T-helper 22 cell (primary cell): Measurements from ENCODE around the gene PRXL2A.
"Not testable (repeated sequence)": the region's sequence is repeated elsewhere in the genome, so short reads cannot be mapped to it uniquely, and the experiment has no call there.

Experiments used
- DNase-seq: peaks from one replicate; pipeline ENCODE4 v3.0.0-alpha.2; 2020; ENCODE audit warnings: low read depth

Gene PRXL2A

GRCh38 chr10:80411681-80412220 is 3.4 kb downstream of the PRXL2A start:
- no peak for DNase-seq

DNA sequence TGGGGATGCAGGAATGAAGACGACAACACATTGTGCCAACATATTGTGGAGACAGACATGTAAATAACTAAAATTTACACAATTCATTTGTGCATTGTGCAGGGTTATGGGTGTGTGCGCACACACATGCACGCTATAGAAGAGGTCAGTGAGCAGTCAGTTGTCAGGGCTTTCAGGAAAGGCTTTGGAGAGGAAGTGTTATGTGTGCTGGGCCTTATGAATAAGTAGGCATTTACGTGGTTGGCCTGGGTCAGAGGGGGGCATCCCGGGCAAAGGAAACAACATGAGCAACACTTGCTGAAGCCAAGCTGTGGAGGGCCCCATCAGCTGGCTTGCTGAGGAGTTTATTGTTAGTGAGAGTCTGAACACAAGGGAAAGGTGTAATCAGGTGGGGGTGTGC is 4.1 kb downstream of the PRXL2A start:
- no peak for DNase-seq

GRCh38 chr10:80413271-80413996 is 5.1 kb downstream of the PRXL2A start:
- no peak for DNase-seq

DNA sequence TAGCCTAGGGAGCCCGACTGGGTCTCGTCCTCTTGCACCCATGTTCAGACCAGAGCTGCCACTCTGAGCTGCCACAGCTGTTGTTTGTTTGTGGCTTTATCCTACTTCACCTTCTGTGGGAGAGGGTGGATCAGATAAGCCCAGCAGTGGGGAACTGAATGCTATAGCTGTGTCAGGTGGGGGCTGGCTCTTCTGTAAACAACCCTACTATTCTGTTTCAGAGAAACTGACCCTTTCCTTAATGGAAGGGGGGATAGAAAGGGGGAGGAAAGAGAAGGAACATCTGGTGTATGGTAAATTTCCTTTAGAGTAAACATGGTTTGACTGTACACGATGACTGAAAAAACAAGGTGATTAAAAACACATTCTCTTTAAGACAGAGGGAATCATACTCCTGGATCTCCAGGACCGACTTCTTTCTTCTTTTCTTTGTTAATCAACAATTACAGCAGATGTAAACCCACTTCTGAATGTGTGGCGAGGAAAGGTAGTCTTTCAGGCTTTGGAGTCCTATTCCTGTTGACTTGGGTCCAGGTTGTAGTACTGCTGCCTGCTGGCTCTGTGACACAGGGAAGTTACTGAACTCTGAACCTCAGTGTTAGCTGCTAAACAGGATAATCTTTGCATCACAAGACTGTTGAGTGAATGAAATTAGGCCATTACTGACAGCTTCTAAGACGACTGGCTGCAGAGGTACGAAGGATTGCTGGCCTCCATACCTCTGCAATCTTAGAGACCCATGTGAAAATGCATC is 6.0 kb downstream of the PRXL2A start:
- DNase-seq: no peak

DNA sequence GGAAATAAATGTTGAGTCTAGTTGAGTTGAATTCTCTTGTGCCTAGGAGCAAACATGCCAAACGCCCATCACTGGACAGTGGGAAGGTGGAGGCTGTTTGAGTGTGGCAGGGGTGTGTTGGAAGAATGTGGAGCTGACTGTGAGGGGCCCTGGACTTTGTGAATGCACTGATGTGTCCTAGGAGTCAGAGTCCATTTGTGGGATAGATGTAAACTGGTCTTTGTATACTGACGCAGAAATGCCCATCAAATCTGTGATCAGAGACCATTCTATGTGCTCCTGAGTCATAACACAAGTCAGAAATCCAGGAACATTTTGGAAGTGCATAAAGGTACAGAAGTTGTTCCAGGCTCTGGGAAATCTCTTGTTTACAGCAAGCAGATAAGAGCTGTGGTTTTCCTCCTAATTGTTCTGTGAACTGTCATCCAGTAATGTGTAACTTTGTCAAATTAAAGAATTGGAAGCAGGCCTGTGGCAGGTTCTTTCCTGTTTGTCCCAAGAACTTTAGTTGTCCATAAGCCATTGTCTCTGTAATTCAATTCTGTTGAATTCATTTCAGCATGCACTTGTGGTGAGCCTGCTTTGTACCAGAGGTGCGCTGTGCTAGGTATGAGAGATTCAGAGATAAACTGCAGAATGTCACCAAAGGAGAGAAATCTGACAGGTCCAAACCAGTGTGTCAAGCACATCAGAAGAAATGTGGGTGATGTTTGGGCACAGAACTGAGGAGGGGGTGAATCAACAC is 7.6 kb downstream of the PRXL2A start:
- no peak for DNase-seq

- DNase-seq: no peak
Observed at GRCh38 chr10:80416479-80417098, 8.2 kb downstream of the PRXL2A start.

DNA sequence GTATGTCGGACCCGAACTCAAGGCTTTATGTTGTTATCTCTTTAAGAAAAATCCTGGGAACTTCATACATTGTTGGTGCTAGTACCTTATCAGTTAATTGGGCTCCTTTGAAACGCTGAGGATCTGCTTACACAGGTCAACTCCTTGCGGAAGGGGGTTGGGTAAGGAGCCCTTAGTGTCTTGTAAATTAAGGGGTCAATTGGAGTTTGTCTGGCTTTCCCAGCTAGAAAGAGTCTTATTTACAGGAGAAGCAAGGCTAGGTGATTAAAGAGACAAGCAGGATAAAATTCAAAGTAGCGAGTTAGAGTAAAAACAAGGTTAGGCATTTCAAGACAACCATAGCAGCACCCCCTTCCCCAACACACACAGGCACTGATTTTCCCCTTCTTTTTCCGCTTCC is 8.9 kb downstream of the PRXL2A start:
- not testable (repeated sequence) for DNase-seq

- DNase-seq: no peak
Observed at GRCh38 chr10:80421050-80421706, 12.8 kb downstream of the PRXL2A start.

DNA sequence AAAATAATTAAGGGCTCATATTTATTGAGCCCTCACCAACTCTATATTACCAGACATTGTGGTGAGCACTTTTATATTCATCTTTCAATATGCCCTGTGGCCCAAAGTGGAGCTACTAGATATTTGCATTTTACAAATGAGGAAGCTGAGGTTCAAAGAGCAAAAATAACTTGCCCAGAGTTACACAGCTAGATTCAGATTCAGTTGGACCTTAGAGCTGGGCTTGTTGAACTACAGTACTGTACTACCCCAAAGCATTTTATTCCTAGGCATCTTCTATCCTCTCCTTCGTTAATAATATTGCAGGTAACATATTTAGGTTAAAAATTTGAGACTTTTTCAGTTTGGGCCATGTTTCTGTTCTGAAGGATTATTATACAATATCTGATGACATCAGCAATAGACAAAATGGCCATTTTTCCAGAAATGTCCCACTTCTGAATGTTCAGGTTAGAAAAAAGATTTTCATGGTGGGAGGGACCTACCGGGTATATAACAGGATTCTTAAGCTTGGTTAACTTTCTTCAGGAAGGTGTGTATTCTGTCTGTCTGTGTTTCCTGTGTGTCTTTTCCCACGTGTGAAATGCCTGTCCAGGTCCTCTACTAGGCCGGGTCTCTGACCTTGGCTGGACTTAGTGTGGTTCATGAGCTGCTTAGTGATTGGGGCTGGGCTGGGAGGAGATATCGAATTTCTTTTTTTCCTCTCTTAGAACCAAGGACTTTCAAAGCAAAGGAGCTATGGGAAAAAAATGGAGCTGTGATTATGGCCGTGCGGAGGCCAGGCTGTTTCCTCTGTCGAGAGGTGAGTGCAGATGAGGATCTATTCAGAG is 13.6 kb downstream of the PRXL2A start:
- DNase-seq: no peak

DNA sequence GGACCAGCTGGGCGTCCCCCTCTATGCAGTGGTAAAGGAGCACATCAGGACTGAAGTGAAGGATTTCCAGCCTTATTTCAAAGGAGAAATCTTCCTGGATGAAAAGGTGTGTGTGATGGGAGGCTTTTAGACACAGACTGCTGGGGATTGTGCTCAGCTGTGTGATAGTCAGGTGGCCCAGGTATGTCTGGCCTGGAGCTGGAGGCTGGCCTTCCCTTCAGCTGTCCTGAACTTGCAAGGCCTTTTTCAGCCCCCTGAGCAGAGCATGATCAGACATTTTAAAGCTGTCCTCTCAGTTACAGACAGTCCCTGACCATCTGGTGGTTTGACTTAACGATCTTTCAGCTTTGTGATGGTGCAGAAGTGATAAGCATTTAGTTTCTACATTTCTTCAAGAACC is 17.6 kb downstream of the PRXL2A start:
- no peak for DNase-seq

DNA sequence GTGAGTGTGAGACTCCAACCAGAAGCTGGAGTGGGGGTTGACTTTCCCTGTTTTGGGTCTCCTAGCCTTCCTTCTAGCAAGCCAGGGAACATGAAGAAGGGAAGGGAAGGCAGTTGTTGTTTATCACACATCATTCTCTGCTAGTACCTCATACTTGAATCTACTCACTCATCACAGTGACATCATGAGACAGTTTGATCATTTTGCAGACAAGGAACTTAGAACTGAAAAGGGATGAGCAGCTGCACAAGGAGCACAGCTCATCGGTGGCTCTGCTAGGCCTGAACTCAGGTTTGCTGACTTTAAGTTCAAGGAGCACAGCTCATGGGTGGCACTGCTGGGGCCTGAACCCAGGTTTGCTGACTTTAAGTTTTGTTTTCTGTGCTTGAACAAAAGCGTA is 19.2 kb downstream of the PRXL2A start:
- no peak for DNase-seq

GRCh38 chr10:80429521-80429973 is 21.2 kb downstream of the PRXL2A start:
- DNase-seq: no peak

- no peak for DNase-seq
Observed at GRCh38 chr10:80433134-80433533, 24.8 kb downstream of the PRXL2A start.

GRCh38 chr10:80436446-80437098 is 28.2 kb downstream of the PRXL2A start:
- DNase-seq: no peak

DNA sequence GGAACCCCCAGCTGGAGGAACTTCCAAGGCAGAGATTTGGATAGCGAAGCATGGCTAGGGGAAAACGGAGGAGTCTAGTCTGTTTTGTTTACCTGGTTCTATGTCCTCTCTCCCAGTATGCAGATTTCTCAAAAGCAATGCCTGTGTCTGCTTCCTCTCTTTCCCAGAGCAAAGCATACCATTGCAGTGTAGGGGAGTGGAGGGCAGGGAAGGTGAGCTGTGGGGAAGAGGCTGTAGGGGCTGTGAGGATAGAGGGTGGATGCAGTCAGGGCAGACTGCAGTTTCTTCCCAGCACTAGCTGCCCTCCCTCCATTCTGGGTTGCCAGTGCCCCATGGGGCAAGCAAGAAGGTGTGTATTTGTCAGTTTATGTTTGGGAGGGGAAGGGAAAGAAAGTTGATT is 28.9 kb downstream of the PRXL2A start:
- no peak for DNase-seq

- DNase-seq: no peak
Observed at GRCh38 chr10:80441831-80442230, 33.5 kb downstream of the PRXL2A start.

DNA sequence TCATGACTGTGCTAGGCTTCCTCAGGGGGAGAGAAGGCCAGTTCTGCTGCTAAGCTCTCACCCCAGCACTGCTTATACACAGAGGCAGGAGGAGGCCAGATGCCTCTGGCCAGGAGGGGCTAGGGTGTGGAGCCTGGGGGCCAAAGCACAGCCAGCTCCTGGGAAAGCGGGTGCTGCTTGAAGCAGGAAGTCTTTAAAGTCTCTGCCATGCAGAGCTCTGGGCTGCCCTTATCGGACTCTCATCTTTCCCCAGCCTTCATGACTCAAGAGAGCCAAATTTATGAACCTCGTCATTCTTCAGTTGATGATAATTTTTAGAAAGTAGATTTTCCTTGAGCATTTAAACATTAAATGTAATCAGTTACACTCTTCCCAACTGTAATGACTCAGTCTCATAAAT is 34.5 kb downstream of the PRXL2A start:
- no peak for DNase-seq

DNA sequence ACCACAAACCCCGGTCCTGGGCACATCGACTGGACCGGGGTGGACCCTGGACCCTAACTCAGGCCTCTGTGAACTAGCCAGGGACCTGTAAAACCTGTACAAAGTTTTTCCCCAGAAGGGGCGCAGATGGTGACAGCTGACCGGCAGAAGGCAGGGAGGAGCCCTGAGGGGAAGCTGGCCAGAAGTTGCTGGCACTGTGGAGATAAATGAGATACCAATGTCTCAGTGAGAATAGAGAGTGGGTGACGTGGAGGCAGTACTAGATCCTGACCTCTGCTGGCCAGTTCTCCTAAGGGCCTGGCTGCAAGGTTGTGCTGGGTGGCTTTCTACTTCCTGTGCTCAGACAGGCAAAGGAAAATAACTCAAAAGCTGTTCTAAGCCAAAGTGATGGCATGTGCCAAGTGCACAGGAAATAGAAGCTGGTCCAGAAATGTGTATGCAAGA is 35.2 kb downstream of the PRXL2A start:
- no peak for DNase-seq

- no peak for DNase-seq
Observed at GRCh38 chr10:80444124-80444523, 35.8 kb downstream of the PRXL2A start.
